Astrocyte of the spinal cord (primary cell): Measurements from ENCODE around the gene MTX1.

Source experiments
- DNase-seq: peaks from one replicate; pipeline ENCODE4 v3.0.0; 2011; ENCODE audit warnings: low read depth, low spot score
- H3K4me3 ChIP-seq: 2 replicates; pipeline ENCODE4 v1.5.1; 2011; ENCODE audit warnings: low read depth, mild to moderate bottlenecking, low read length, moderate library complexity
- in situ Hi-C: cut with HindIII; loops from 2 replicates; pipeline ENCODE4 v1.10.0; 2017; ENCODE audit warnings: low sequenced_read_pairs
- TF ChIP-seq, protein P1 (sequence below): IDR thresholded peaks from 2 replicates; pipeline ENCODE4 v1.5.1; 2012; ENCODE audit warnings: low read depth, mild to moderate bottlenecking, low read length, inconsistent platforms

The MTX1 gene

DNA sequence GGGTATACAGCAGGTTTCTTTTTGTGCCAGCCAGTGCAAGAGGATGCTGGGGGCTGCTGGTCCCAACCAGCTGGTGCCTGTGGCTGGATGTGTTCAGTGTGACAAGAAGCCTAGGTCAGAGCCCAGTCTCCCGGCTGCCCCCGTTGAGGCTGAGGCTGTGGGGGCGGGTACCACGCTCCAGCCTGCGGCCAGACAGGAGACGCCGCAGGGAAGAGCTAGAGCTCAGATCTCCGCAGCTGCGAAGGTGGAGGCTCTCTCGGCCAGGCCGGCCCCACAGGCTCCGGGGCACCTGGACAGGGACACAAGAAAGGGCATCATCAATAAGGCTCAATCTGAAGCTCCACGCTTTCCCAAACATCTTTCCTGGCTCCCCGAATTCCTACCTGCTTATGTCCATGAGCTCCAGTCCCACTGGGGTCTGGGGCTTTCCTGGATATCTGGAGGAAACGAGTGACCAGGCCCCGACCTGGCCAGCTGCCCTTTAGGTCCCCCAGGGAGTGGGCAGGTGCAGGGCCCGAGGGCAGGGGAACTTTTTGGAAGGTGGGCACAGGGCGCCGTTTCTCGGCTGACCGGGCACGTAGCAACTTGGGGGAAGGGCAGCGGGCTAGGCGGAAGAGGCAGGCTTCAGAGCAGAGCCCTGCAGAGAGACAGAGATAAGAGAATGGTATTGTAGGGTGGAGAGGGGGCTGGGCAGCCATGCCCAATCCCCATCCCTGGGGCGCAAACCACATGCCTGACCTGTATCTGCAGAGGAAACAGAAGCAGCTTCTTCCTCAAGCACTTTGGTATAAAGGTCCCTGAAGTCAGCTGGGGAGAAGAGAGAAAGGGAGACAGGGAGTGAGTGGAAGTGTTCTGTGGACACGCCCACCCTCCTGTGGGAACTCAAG lies 39.4 kb downstream of the MTX1 start:
- no peak for DNase-seq
- TF ChIP-seq, protein P1, sequence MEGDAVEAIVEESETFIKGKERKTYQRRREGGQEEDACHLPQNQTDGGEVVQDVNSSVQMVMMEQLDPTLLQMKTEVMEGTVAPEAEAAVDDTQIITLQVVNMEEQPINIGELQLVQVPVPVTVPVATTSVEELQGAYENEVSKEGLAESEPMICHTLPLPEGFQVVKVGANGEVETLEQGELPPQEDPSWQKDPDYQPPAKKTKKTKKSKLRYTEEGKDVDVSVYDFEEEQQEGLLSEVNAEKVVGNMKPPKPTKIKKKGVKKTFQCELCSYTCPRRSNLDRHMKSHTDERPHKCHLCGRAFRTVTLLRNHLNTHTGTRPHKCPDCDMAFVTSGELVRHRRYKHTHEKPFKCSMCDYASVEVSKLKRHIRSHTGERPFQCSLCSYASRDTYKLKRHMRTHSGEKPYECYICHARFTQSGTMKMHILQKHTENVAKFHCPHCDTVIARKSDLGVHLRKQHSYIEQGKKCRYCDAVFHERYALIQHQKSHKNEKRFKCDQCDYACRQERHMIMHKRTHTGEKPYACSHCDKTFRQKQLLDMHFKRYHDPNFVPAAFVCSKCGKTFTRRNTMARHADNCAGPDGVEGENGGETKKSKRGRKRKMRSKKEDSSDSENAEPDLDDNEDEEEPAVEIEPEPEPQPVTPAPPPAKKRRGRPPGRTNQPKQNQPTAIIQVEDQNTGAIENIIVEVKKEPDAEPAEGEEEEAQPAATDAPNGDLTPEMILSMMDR: no peak
- in situ Hi-C loops: no loop called here
- H3K4me3 ChIP-seq: no peak overlapping the region

DNA sequence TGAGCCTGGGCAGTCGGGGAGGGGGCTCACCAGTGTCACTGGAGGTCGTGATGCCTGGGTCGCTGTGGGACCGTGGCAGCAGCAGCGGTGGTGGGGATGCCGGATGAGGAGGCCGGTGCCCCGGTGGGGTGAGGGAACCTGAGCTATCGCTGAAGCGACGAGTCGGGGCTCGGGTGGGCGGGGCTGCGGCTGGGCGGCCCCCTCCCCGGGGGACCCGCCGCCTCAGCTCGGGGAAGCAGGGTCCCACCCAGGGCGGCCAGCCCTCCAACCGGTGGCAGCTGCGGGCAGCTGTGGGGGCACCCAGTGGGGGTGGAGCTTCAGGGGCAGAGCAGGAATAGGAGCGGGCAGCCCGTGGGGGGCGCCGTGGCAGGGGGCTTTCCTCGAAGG lies 41.7 kb downstream of the MTX1 start:
- no peak overlapping the region for H3K4me3 ChIP-seq
- in situ Hi-C loops: no loop called here
- TF ChIP-seq, protein P1: no peak
- no peak for DNase-seq

- TF ChIP-seq, protein P1: peak; percentile 100
- DNase-seq: peak; percentile 90
- in situ Hi-C loops: no loop called here
- no peak overlapping the region for H3K4me3 ChIP-seq
Measured at GRCh38 chr1:155250633-155251449, 42.3 kb downstream of the MTX1 start.

DNA sequence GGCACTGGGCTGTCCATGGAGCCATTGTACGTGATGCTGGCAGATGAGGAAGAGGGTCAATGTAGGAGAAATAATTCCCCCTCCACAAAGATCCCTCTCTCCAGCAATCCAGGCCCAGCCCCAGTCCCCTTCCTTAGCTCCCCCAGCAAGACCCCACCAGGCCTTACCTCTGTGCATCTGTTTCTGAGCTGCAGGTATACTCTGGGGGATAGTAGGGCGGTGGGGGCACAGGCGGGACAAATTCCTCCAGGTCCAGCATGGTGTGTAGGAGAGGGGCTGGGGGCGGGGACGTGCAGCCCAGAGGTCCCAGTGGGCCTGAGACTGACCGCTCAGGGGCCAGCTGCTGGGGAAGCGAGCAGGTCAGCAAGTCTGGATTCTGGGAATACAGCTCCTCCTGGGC lies 43.1 kb downstream of the MTX1 start:
- in situ Hi-C loops: no loop called here
- no peak overlapping the region for H3K4me3 ChIP-seq
- TF ChIP-seq, protein P1: no peak
- no peak for DNase-seq

DNA sequence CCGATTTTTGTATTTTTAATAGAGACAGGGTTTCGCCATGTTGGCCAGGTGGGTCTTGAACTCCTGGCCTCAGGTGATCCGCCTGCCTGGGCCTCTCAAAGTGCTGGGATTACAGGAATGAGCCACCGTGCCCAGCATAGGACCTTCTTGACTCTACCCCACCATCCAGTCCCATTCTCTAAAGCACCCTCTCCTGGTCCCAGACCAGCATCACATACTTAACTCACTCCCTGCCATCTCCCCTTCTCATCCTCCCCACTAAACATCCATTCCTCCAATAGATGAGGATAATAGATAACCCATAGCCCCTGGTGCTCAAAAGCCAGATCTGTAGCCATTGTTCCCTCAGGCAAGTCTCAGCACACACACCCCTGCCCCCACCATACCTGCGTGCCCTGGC lies 44.7 kb downstream of the MTX1 start:
- DNase-seq: no peak
- TF ChIP-seq, protein P1: no peak
- H3K4me3 ChIP-seq: peak overlapping the region; percentile 73
- in situ Hi-C loops: no loop called here

DNA sequence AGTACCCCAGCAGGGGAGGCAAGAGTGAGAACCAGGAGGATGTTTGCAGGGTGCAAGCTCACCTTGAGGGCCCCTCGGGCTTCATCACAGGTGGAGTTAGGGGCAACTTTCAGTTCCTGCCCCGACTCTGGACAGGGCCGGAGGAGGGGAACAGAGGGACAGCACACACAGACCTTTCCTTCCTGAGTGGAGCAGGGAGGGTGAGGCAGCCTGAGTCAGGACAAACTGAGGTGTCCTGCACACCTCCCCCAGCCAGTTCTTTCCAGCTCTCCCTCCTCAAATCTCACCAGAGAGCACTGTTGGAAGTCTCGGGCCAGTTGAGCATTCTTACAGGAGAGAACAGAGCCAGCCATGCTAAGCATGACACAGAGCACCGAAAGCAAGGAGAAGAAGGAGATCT lies 45.3 kb downstream of the MTX1 start:
- TF ChIP-seq, protein P1: no peak
- DNase-seq: no peak
- H3K4me3 ChIP-seq: peak overlapping the region; percentile 73

More for the DNA sequence above, 45.3 kb downstream of the MTX1 start:
- in situ Hi-C loops: no loop called here
